A204.1 (cell line): Measurements from ENCODE around the gene SNX11.
A peak's percentile ranks its signal among the peaks of the same experiment; 100 is the strongest.
"Not testable (repeated sequence)": the region's sequence is repeated elsewhere in the genome, so short reads cannot be mapped to it uniquely, and the experiment has no call there.

ENCODE experiments used
- FAIRE-seq: peaks from 2 replicates; lab custom pipeline; 2012; peaks lifted over from hg19 to GRCh38; lab: Jason Lieb, UNC

The SNX11 gene

GRCh38 chr17:48107137-48108055, at the start of gene SNX11:
SNX11 (plus strand) TSS chr17:48107766; CDS start chr17:48112044, 4,278 bp downstream.
- FAIRE-seq = no peak

- no peak for FAIRE-seq
Observed at GRCh38 chr17:48058393-48059124, 49.0 kb upstream of the SNX11 start.

GRCh38 chr17:48059125-48059668, 48.4 kb upstream of the SNX11 start:
- no peak for FAIRE-seq

- FAIRE-seq = no peak
Observed at GRCh38 chr17:48060249-48060648, 47.3 kb upstream of the SNX11 start.

- FAIRE-seq = no peak
Observed at GRCh38 chr17:48062273-48062672, 45.3 kb upstream of the SNX11 start.

- FAIRE-seq = no peak
Observed at GRCh38 chr17:48064638-48065037, 42.9 kb upstream of the SNX11 start.

GRCh38 chr17:48066192-48066591, 41.4 kb upstream of the SNX11 start:
- no peak for FAIRE-seq

GRCh38 chr17:48066656-48067055, 40.9 kb upstream of the SNX11 start:
- FAIRE-seq = no peak

GRCh38 chr17:48067245-48067644, 40.3 kb upstream of the SNX11 start:
- FAIRE-seq = no peak

- not testable (repeated sequence) for FAIRE-seq
Observed at GRCh38 chr17:48067808-48068207, 39.8 kb upstream of the SNX11 start.

- no peak for FAIRE-seq
Observed at GRCh38 chr17:48068491-48068961, 39.0 kb upstream of the SNX11 start.

- FAIRE-seq = no peak
Observed at GRCh38 chr17:48070195-48070594, 37.4 kb upstream of the SNX11 start.

GRCh38 chr17:48071654-48072053, 35.9 kb upstream of the SNX11 start:
- no peak for FAIRE-seq

GRCh38 chr17:48072811-48073210, 34.8 kb upstream of the SNX11 start:
- FAIRE-seq = not testable (repeated sequence)

- not testable (repeated sequence) for FAIRE-seq
Observed at GRCh38 chr17:48073566-48074094, 33.9 kb upstream of the SNX11 start.

- FAIRE-seq = peak; percentile 81
Observed at GRCh38 chr17:48074322-48075081, 33.1 kb upstream of the SNX11 start.

GRCh38 chr17:48077152-48077551, 30.4 kb upstream of the SNX11 start:
- not testable (repeated sequence) for FAIRE-seq

GRCh38 chr17:48081858-48082257, 25.7 kb upstream of the SNX11 start:
- no peak for FAIRE-seq

GRCh38 chr17:48084932-48085331, 22.6 kb upstream of the SNX11 start:
- no peak for FAIRE-seq

GRCh38 chr17:48093341-48094045, 14.1 kb upstream of the SNX11 start:
- no peak for FAIRE-seq

- FAIRE-seq = no peak
Observed at GRCh38 chr17:48095611-48096010, 12.0 kb upstream of the SNX11 start.
